ENCODE results near the gene MLLT3.
A peak's percentile ranks its signal among the peaks of the same experiment; 100 is the strongest.
"Not testable (repeated sequence)": the region's sequence is repeated elsewhere in the genome, so short reads cannot be mapped to it uniquely, and the experiment has no call there.

MLLT3 gene

DNA sequence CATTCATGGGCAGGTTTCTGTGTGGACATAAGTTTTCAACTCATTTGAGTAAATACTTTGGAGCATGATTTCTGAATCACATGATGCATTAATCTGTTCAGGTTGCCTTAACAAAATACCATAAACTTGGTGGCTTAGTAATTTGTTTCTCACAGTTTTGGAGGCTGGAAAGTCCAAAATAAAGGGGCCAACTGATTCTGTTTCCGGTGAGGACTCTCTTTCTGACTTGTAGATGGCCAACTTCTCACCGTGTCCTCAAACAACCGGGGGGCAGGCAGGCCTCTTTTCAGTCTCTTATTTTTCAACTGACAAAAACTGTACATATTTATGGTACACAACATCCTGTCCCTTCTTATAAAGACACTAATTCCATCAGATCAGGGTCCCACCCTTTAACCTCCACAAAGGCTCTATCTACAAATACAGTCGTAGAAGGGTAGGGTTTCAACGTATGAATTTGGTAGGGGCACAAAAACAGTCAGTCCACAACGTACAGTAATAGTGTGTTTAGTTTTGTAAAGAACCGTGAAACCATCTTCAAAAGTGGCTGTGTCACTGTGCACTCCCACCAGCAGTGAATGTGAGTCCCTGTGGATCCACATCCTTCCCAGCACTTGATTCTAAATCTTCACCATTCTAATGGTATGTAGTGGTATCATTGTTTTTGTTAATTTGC lies 37.2 kb downstream of the MLLT3 start:
- TF ChIP-seq, protein P1, sequence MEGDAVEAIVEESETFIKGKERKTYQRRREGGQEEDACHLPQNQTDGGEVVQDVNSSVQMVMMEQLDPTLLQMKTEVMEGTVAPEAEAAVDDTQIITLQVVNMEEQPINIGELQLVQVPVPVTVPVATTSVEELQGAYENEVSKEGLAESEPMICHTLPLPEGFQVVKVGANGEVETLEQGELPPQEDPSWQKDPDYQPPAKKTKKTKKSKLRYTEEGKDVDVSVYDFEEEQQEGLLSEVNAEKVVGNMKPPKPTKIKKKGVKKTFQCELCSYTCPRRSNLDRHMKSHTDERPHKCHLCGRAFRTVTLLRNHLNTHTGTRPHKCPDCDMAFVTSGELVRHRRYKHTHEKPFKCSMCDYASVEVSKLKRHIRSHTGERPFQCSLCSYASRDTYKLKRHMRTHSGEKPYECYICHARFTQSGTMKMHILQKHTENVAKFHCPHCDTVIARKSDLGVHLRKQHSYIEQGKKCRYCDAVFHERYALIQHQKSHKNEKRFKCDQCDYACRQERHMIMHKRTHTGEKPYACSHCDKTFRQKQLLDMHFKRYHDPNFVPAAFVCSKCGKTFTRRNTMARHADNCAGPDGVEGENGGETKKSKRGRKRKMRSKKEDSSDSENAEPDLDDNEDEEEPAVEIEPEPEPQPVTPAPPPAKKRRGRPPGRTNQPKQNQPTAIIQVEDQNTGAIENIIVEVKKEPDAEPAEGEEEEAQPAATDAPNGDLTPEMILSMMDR (conservative IDR thresholded peaks at IDR 0.05; ENCODE audit: low read length) = no peak
- no peak for DNase-seq (ENCODE audit: low read depth)
- H3K4me3 ChIP-seq (ENCODE audit: low read length) = no peak overlapping the region

DNA sequence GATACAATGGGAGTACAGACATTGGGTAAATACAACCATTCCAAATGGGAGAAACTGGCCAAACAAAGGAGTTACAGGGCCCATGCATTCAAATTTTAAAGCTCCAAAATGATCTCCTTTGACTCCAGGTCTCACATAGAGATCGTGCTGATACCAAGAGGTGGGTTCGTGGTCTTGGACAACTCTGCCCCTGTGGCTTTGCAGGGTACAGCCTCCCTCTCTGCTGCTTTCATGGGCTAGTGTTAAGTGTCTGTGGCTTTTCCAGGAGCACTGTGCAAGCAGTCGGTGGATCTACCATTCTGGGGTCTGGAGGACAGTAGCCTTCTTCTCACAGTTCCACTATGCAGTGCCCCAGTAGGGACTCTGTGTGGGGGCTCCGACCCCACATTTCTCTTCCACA lies 39.2 kb downstream of the MLLT3 start:
- not testable (repeated sequence) for H3K4me3 ChIP-seq (ENCODE audit: low read length); DNase-seq (ENCODE audit: low read depth)

DNA sequence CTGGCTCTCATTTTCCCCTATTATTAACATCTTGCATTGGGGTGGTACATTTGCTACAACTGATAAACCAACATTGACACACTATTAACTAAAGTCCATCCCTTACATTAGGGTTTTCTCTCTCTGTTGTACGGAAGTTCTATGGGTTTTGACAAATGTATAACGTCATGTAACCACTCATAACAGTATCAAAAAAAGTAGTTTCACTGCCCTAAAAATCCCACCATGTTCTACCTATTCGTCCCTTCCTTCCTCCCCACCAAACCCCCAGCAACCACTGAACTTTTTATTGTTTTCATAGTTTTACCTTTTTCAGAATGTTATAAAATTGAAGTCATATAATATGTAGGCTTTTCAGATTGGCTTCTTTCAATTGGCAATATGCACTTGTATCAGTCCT lies 40.1 kb downstream of the MLLT3 start:
- no peak overlapping the region for H3K4me3 ChIP-seq (ENCODE audit: low read length)
- TF ChIP-seq, protein P1 (conservative IDR thresholded peaks at IDR 0.05; ENCODE audit: low read length) = no peak
- DNase-seq (ENCODE audit: low read depth) = no peak

DNA sequence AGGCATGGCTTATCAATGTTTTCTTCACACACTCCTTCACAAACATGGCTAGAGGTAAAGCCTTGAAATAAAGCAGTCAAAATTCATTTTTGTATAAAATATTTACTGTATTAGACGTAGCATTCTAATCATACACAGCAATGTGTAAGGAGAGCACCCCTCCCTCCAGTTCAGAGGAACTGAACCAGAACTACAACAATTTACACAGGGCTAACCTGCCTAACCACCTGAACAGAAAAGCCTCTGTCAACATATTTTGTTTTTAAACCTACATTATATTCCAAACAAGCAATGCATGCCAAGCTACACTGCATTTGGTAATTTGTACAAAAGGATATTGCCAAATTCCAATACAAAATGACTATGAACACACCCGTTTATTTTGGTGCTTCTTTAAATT lies 41.6 kb downstream of the MLLT3 start:
- H3K4me3 ChIP-seq (ENCODE audit: low read length) = no peak overlapping the region
- DNase-seq (ENCODE audit: low read depth) = no peak
- TF ChIP-seq, protein P1 (conservative IDR thresholded peaks at IDR 0.05; ENCODE audit: low read length) = no peak

DNA sequence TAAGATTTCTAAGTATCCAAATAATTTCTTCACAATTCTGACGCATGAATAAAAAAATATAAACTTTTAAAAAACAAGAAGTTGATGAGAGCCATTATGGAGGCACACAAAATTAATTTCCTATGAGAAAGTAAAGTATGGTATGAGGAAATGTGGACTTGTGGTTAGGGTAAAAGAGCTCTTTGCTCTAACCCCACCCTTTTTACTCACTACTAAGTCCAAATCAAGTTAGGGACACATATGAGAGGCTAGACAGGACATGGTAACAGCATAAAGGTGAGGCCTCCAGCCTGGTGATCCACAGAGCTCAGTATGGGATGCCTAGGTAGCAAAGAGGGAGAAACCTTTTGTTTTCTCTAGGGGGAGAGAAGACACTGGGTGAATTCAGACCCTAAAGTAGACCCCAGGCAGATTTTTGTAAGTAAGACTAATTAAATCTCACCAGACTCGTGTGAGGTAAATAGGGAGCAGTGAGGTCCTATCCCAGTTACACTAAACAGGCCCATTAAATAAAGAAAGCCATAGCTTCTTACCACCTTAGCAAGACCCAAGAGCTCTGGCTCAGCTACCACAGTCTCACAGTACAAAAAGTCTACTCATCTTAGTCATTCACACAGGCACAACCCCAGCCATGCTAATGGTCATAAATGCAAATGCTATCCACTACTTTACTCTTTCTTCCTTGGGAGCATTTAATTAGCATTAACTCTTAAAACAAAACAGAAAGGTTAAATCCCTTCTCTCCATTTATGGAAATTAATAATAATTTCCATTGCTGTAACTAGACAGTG lies 42.6 kb downstream of the MLLT3 start:
- no peak overlapping the region for H3K4me3 ChIP-seq (ENCODE audit: low read length)
- TF ChIP-seq, protein P1 (conservative IDR thresholded peaks at IDR 0.05; ENCODE audit: low read length) = no peak
- no peak for DNase-seq (ENCODE audit: low read depth)

DNA sequence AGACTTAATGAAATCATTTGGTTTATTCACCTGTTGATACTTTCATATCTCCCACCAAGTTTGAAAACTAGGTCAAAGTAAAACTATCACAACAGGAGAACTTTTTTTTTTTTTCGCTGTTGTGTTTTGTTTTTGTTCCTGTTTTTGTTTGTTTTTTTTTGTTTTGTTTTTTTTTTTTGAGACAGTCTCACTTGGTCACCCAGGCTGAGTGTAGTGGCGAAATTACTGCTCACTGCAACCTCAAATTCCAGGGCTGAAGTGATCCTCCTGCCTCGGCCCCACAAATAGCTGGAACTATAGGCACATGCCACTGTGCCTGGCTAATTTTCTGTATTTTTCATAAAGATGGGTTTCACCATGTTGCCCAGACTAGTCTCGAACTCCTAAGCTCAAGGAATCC lies 49.3 kb downstream of the MLLT3 start:
- TF ChIP-seq, protein P1 (conservative IDR thresholded peaks at IDR 0.05; ENCODE audit: low read length) = no peak
- no peak for DNase-seq (ENCODE audit: low read depth)
- no peak overlapping the region for H3K4me3 ChIP-seq (ENCODE audit: low read length)

DNA sequence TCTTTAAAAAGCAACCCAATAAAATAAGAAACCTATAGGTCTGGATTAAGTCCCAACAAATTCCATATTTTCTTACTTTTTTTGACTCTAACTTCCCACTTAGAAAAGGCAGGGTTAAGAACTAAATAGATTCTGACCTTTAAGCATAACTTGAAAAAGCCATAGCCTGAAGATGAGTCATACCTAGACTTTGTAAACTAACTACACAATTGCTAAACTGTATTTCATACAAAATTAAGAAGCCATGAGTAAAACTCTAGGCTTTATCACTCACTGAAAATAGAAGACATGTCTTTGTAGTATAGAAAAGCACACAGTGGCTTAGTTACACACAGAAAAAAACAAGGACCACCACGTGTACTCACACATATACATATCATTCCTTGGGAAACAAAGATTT lies 51.5 kb downstream of the MLLT3 start:
- no peak overlapping the region for H3K4me3 ChIP-seq (ENCODE audit: low read length)
- peak; percentile 66 for DNase-seq (ENCODE audit: low read depth)
- TF ChIP-seq, protein P1 (conservative IDR thresholded peaks at IDR 0.05; ENCODE audit: low read length) = no peak
